Caco-2 (cell line): ENCODE measurements around the gene MAD1L1. TPM values are rescaled to one million over a fixed set of nuclear protein-coding genes. Genes with fewer than 3 reads are reported as not detected.
"Not testable (repeated sequence)": the region's sequence is repeated elsewhere in the genome, so short reads cannot be mapped to it uniquely, and the experiment has no call there.

ENCODE experiments used
- BruUV-seq: library from RNA; stranded (reverse); fragments of 400-500 nt; replicated peaks from 2 replicates; lab custom pipeline; 2021; lab: Mats Ljungman, UMichigan
- CTCF ChIA-PET: fragments of 300-600 bp; sonication (Branson Sonifier 250); formaldehyde crosslinking; loops from one replicate; lab custom pipeline; 2022; ENCODE audit warnings: antibody characterized with exemption; lab: Charles Lee
- POLR2A ChIA-PET: fragments of 300-600 bp; sonication (Branson Sonifier 250); formaldehyde crosslinking; loops from one replicate; lab custom pipeline; 2022; ENCODE audit warnings: antibody characterized with exemption; lab: Charles Lee
- DNase-seq, 2 experiments: peaks; one replicate each; pipeline versions ENCODE4 v3.0.0 to v3.0.0-alpha.2; 2020 to 2022
- H3K27me3 ChIP-seq: replicated peaks from 2 replicates; pipeline ENCODE4 v1.6.0; 2011; ENCODE audit warnings: low read length; ENCODE audit not compliant: control insufficient read depth, insufficient read depth
- H3K36me3 ChIP-seq: 2 replicates; pipeline ENCODE4 v1.5.1; 2011; ENCODE audit warnings: low read length; ENCODE audit not compliant: control insufficient read depth, insufficient read depth
- H3K4me1 ChIP-seq: fragments of 250-450 bp; sonication (Bioruptor Pico); 2 replicates; pipeline ENCODE4 v1.5.1; 2020; ENCODE audit warnings: mild to moderate bottlenecking
- H3K4me3 ChIP-seq: 2 replicates; pipeline ENCODE4 v1.5.1; 2011; ENCODE audit warnings: low read depth, mild to moderate bottlenecking, control low read depth, low read length
- H3K9me3 ChIP-seq: fragments of 250-450 bp; sonication (Bioruptor Pico); 2 replicates; pipeline ENCODE4 v1.5.1; 2020; ENCODE audit warnings: mild to moderate bottlenecking, moderate library complexity
- H3K27ac Mint-ChIP-seq: one replicate; pipeline ENCODE4 v1.8.0; 2022; ENCODE audit warnings: mixed read lengths; ENCODE audit not compliant: unreplicated experiment
- H3K27me3 Mint-ChIP-seq: one replicate; pipeline ENCODE4 v1.8.0; 2022; ENCODE audit warnings: mixed read lengths; ENCODE audit not compliant: insufficient read depth, unreplicated experiment
- H3K36me3 Mint-ChIP-seq: one replicate; pipeline ENCODE4 v1.8.0; 2022; ENCODE audit warnings: mild to moderate bottlenecking, mixed read lengths; ENCODE audit not compliant: insufficient read depth, unreplicated experiment
- H3K4me1 Mint-ChIP-seq: one replicate; pipeline ENCODE4 v1.8.0; 2022; ENCODE audit warnings: low read depth, mixed read lengths; ENCODE audit not compliant: unreplicated experiment
- H3K4me3 Mint-ChIP-seq: one replicate; pipeline ENCODE4 v1.8.0; 2022; ENCODE audit warnings: mild to moderate bottlenecking, moderate library complexity, mixed read lengths; ENCODE audit not compliant: unreplicated experiment
- H3K9me3 Mint-ChIP-seq: one replicate; pipeline ENCODE4 v1.8.0; 2022; ENCODE audit warnings: mixed read lengths; ENCODE audit not compliant: unreplicated experiment
- intact Hi-C: fragments of 100-400 bp; cut with micrococcal nuclease; formaldehyde crosslinking; loops from one replicate; pipeline ENCODE4 v1.10.0; 2022; ENCODE audit not compliant: unreplicated experiment
- total RNA-seq: library from RNA; stranded (reverse); gene quantifications from 2 replicates; pipeline ENCODE4 v1.2.3, GENCODE V29; 2022
- TF ChIP-seq, protein P1 (sequence below), 2 experiments: fragments of 200-600 bp in 1 of 2; IDR thresholded peaks; 1 replicate in 1 of 2; 2 replicates in 1 of 2; pipeline versions ENCODE4 v1.5.1 to v1.8.0; 2011 to 2022; ENCODE audit warnings: antibody characterized with exemption in 1 of 2, control low read depth in 1 of 2, inconsistent platforms in 1 of 2, low read depth in 1 of 2, low read length in 1 of 2, mild to moderate bottlenecking in 1 of 2, moderate library complexity in 1 of 2; ENCODE audit not compliant: insufficient read depth in 1 of 2, severe bottlenecking in 1 of 2, unreplicated experiment in 1 of 2

MAD1L1 gene
- total RNA-seq, 1 experiment from 2014 or later = 58.6 TPM

GRCh38 chr7:1829668-1830067 lies 403.1 kb downstream of the MAD1L1 start:
- H3K4me1 Mint-ChIP-seq, DNase-seq, H3K9me3 ChIP-seq, H3K27me3 ChIP-seq, H3K27ac Mint-ChIP-seq, H3K36me3 Mint-ChIP-seq, H3K27me3 Mint-ChIP-seq, H3K4me3 ChIP-seq, H3K4me1 ChIP-seq, CTCF ChIA-PET, intact Hi-C loops, BruUV-seq, H3K36me3 ChIP-seq, H3K4me3 Mint-ChIP-seq, POLR2A ChIA-PET: not testable (repeated sequence)
- H3K9me3 Mint-ChIP-seq = peaks cover 39% of the 10 kb centered on the region

GRCh38 chr7:1829111-1829510 lies 403.6 kb downstream of the MAD1L1 start:
- Histone ChIP-seq H3K36me3 (no peaks in the 10 kb centered on the region), H3K4me1 (no peaks in the 10 kb centered on the region), H3K27me3 (no peaks in the 10 kb centered on the region), H3K4me3 (no peak overlapping the region), H3K9me3 (no peaks in the 10 kb centered on the region)
- peaks cover 35% of the 10 kb centered on the region for H3K9me3 Mint-ChIP-seq
- BruUV-seq = no TSS peak
- peak in 1 of 2 experiments; percentile 25 for DNase-seq
- no peaks in the 10 kb centered on the region for H3K27me3 Mint-ChIP-seq
- intact Hi-C loops = no loop called here
- H3K27ac Mint-ChIP-seq = no peak overlapping the region
- no peaks in the 10 kb centered on the region for H3K4me1 Mint-ChIP-seq
- H3K4me3 Mint-ChIP-seq = no peak overlapping the region
- TF ChIP-seq, protein P1, sequence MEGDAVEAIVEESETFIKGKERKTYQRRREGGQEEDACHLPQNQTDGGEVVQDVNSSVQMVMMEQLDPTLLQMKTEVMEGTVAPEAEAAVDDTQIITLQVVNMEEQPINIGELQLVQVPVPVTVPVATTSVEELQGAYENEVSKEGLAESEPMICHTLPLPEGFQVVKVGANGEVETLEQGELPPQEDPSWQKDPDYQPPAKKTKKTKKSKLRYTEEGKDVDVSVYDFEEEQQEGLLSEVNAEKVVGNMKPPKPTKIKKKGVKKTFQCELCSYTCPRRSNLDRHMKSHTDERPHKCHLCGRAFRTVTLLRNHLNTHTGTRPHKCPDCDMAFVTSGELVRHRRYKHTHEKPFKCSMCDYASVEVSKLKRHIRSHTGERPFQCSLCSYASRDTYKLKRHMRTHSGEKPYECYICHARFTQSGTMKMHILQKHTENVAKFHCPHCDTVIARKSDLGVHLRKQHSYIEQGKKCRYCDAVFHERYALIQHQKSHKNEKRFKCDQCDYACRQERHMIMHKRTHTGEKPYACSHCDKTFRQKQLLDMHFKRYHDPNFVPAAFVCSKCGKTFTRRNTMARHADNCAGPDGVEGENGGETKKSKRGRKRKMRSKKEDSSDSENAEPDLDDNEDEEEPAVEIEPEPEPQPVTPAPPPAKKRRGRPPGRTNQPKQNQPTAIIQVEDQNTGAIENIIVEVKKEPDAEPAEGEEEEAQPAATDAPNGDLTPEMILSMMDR (IDR thresholded peaks at IDR 0.05; ENCODE audit: insufficient read depth in 1 of 2, low read depth in 1 of 2, low read length in 1 of 2, severe bottlenecking in 1 of 2, unreplicated experiment in 1 of 2) = no peak
- CTCF ChIA-PET = no interaction called here
- POLR2A ChIA-PET = no interaction called here
- H3K36me3 Mint-ChIP-seq = no peaks in the 10 kb centered on the region

DNA sequence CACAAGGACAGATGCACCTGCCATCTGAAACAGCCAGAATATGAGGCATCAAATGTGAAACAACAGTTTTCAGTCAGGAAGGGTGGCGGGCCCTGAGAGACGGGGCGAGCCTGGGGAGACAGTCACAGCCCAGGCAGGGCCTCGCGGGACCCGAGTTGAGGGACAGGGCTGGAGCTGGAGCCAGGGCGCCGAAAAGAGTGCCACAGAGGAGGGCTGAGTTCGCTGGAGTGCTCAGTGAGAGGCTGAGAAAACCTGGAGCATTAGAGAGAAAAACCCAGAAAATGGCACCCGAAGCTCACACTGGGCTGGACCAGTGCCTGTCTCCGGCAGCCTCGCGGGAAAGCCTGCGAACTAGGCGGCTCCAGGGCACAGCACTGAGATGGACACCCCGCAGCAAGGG lies 404.6 kb downstream of the MAD1L1 start:
- H3K9me3 Mint-ChIP-seq = peaks cover 30% of the 10 kb centered on the region
- H3K36me3 Mint-ChIP-seq, H3K9me3 ChIP-seq, H3K27me3 Mint-ChIP-seq, H3K4me1 ChIP-seq, H3K4me3 ChIP-seq, H3K4me1 Mint-ChIP-seq, POLR2A ChIA-PET, H3K4me3 Mint-ChIP-seq, H3K27ac Mint-ChIP-seq, CTCF ChIA-PET, H3K27me3 ChIP-seq, H3K36me3 ChIP-seq, intact Hi-C loops, DNase-seq, BruUV-seq: not testable (repeated sequence)

- H3K36me3 Mint-ChIP-seq, H3K9me3 ChIP-seq, H3K4me1 ChIP-seq, H3K4me3 Mint-ChIP-seq, BruUV-seq, H3K27ac Mint-ChIP-seq, H3K27me3 ChIP-seq, H3K4me1 Mint-ChIP-seq, intact Hi-C loops, H3K27me3 Mint-ChIP-seq, H3K4me3 ChIP-seq, CTCF ChIA-PET, POLR2A ChIA-PET, H3K36me3 ChIP-seq: not testable (repeated sequence)
- peaks cover 30% of the 10 kb centered on the region for H3K9me3 Mint-ChIP-seq
- DNase-seq = peak in 1 of 2 experiments; percentile 24
Measured at GRCh38 chr7:1827521-1827981, 405.2 kb downstream of the MAD1L1 start.

DNA sequence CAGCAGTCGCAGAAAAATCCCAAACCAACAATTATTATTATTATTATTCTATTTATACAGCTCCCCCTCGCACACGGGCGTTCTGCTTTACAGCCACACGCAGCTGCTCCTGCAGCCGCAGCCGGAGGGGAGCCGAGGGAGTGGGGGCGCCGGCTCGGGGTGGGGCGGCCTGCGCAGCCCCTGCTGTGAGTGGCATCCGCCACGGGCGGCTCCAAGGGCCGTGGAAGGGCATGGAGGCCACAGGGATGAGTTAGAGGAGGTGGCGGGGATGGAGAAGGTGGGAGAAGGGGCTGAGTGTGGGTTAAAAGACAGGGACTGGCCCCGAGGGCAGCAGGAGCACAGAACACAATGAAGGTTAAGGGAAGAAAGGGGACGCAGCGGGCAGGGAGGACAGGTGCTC lies 405.8 kb downstream of the MAD1L1 start:
- H3K4me3 ChIP-seq, CTCF ChIA-PET, H3K4me3 Mint-ChIP-seq, BruUV-seq, H3K36me3 Mint-ChIP-seq, H3K4me1 ChIP-seq, intact Hi-C loops, H3K27ac Mint-ChIP-seq, H3K9me3 ChIP-seq, H3K27me3 Mint-ChIP-seq, H3K4me1 Mint-ChIP-seq, POLR2A ChIA-PET, H3K27me3 ChIP-seq, H3K36me3 ChIP-seq: not testable (repeated sequence)
- H3K9me3 Mint-ChIP-seq = peaks cover 25% of the 10 kb centered on the region
- DNase-seq = peak in 1 of 2 experiments; percentile 21
